Sigmoid colon (tissue), 4 donors: Measurements from ENCODE around the gene DMRT1.

Experiments
- EP300 ChIP-seq, 4 donors: sonication (generic); formaldehyde crosslinking; IDR thresholded peaks; one replicate each; pipeline ENCODE4 v1.6.1; 2017; ENCODE audit warnings: antibody characterized with exemption in 4 of 4
- POLR2A ChIP-seq, 2 donors: fragments of 450-650 bp; IDR thresholded peaks; one replicate each; pipeline ENCODE4 v1.6.1; 2016; ENCODE audit warnings: antibody characterized with exemption in 2 of 2, mild to moderate bottlenecking in 2 of 2, moderate library complexity in 2 of 2
- POLR2AphosphoS5 ChIP-seq, 4 donors: sonication (generic); formaldehyde crosslinking; IDR thresholded peaks; one replicate each; pipeline ENCODE4 v1.6.1; 2017; ENCODE audit warnings: antibody characterized with exemption in 4 of 4
- TF ChIP-seq, protein P1 (sequence below), 4 experiments: fragments of 450-650 bp in 3 of 4; fragments of 200-600 bp in 1 of 4; IDR thresholded peaks; one replicate each; pipeline ENCODE4 v1.5.1; 2016 to 2019; ENCODE audit warnings: antibody characterized with exemption in 4 of 4, mild to moderate bottlenecking in 3 of 4, moderate library complexity in 2 of 4

- TF ChIP-seq, protein P1, sequence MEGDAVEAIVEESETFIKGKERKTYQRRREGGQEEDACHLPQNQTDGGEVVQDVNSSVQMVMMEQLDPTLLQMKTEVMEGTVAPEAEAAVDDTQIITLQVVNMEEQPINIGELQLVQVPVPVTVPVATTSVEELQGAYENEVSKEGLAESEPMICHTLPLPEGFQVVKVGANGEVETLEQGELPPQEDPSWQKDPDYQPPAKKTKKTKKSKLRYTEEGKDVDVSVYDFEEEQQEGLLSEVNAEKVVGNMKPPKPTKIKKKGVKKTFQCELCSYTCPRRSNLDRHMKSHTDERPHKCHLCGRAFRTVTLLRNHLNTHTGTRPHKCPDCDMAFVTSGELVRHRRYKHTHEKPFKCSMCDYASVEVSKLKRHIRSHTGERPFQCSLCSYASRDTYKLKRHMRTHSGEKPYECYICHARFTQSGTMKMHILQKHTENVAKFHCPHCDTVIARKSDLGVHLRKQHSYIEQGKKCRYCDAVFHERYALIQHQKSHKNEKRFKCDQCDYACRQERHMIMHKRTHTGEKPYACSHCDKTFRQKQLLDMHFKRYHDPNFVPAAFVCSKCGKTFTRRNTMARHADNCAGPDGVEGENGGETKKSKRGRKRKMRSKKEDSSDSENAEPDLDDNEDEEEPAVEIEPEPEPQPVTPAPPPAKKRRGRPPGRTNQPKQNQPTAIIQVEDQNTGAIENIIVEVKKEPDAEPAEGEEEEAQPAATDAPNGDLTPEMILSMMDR (IDR thresholded peaks at IDR 0.05): no peak
- no peak for TF ChIP-seq POLR2A (IDR thresholded peaks at IDR 0.05)
- no peak for TF ChIP-seq EP300 (IDR thresholded peaks at IDR 0.05)
- TF ChIP-seq POLR2AphosphoS5 (IDR thresholded peaks at IDR 0.05): no peak
Measured at GRCh38 chr9:792331-793260, 48.9 kb upstream of the DMRT1 start.
